ENCODE measurements around the gene CREG2.

DNA sequence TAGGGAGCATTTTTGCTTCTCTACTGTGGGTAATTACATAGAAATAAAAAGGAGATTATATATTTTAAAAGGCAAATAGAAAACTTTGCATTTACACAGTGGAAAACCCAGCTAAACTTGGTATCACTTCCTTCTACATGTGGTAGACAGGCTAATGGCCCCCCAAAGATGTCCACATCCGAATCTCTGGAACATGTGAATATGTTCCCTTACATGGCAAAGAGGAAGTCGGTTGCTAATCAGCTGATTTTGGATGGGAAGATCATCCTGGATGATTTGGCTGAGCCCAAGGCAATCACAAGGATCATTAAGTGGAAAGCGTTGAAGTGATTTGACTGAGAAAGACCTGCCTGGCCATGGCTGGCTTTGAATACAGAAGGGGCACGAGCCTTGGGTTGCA lies 26.2 kb downstream of the CREG2 start:
- TF ChIP-seq, protein P1, sequence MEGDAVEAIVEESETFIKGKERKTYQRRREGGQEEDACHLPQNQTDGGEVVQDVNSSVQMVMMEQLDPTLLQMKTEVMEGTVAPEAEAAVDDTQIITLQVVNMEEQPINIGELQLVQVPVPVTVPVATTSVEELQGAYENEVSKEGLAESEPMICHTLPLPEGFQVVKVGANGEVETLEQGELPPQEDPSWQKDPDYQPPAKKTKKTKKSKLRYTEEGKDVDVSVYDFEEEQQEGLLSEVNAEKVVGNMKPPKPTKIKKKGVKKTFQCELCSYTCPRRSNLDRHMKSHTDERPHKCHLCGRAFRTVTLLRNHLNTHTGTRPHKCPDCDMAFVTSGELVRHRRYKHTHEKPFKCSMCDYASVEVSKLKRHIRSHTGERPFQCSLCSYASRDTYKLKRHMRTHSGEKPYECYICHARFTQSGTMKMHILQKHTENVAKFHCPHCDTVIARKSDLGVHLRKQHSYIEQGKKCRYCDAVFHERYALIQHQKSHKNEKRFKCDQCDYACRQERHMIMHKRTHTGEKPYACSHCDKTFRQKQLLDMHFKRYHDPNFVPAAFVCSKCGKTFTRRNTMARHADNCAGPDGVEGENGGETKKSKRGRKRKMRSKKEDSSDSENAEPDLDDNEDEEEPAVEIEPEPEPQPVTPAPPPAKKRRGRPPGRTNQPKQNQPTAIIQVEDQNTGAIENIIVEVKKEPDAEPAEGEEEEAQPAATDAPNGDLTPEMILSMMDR (IDR thresholded peaks at IDR 0.05) = no peak
- no peak for TF ChIP-seq POLR2A (IDR thresholded peaks at IDR 0.05)
